SJSA1 (cell line): Measurements from ENCODE around the gene PAX5. TPM values are rescaled to one million over a fixed set of nuclear protein-coding genes. Genes with fewer than 3 reads are reported as not detected.

Source experiments
- DNase-seq, 2 experiments: peaks; one replicate each; pipeline ENCODE4 v3.0.0-alpha.2; 2015 to 2020; ENCODE audit warnings: low spot score in 2 of 2, low read depth in 1 of 2
- H3K27ac ChIP-seq: fragments of 250-450 bp; sonication (Bioruptor Pico); 2 replicates; pipeline ENCODE4 v1.5.1; 2020; ENCODE audit warnings: mild to moderate bottlenecking, moderate library complexity
- H3K27me3 ChIP-seq: fragments of 250-450 bp; sonication (Bioruptor Pico); replicated peaks from 2 replicates; pipeline ENCODE4 v1.5.1; 2020; ENCODE audit warnings: mild to moderate bottlenecking, moderate library complexity
- H3K36me3 ChIP-seq: fragments of 250-450 bp; sonication (Bioruptor Pico); 2 replicates; pipeline ENCODE4 v1.5.1; 2020; ENCODE audit warnings: mild to moderate bottlenecking
- H3K4me1 ChIP-seq: fragments of 250-450 bp; sonication (Bioruptor Pico); replicated peaks from 2 replicates; pipeline ENCODE4 v1.6.1; 2021; ENCODE audit warnings: mild to moderate bottlenecking
- H3K4me3 ChIP-seq: fragments of 250-450 bp; sonication (Bioruptor Pico); 2 replicates; pipeline ENCODE4 v1.5.1; 2020; ENCODE audit warnings: mild to moderate bottlenecking
- H3K9me3 ChIP-seq: fragments of 250-450 bp; sonication (Bioruptor Pico); replicated peaks from 2 replicates; pipeline ENCODE4 v1.5.1; 2020; ENCODE audit warnings: mild to moderate bottlenecking
- total RNA-seq: library from RNA; depleted of rRNA; stranded (reverse); fragments of >200 nt; shearing (Covaris generic); gene quantifications from 2 replicates; pipeline ENCODE4 v1.2.3, GENCODE V29; 2014

The PAX5 gene
- total RNA-seq, 1 experiment from 2014 or later = not detected

DNA sequence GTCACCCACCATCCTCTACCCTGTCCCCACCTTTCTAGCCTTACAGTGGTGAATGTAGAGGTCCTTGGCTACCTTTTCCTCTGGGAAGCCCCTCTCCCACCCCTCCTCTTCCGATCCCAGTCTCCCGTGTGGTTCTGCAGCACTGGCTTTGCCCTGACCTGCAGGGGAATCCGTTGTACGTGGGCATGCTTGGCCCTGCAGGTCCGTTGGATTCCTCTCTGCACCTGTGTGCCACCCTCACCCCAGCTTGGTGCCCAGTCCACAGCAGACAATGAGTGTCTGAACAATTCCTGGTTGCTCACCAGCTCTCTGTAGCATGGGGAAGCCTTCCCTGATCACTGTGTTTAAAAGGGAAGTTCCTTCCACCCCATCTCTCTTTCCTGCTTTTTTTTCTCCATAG is 185.1 kb downstream of the PAX5 start:
- no peaks in the 10 kb centered on the region for H3K36me3 ChIP-seq
- no peak overlapping the region for H3K4me3 ChIP-seq
- H3K27me3 ChIP-seq = peaks cover 18% of the 10 kb centered on the region; the same call in 1 of the 2 replicates
- DNase-seq = no peak
- H3K27ac ChIP-seq = no peak overlapping the region
- no peaks in the 10 kb centered on the region for H3K9me3 ChIP-seq
- no peaks in the 10 kb centered on the region for H3K4me1 ChIP-seq

DNA sequence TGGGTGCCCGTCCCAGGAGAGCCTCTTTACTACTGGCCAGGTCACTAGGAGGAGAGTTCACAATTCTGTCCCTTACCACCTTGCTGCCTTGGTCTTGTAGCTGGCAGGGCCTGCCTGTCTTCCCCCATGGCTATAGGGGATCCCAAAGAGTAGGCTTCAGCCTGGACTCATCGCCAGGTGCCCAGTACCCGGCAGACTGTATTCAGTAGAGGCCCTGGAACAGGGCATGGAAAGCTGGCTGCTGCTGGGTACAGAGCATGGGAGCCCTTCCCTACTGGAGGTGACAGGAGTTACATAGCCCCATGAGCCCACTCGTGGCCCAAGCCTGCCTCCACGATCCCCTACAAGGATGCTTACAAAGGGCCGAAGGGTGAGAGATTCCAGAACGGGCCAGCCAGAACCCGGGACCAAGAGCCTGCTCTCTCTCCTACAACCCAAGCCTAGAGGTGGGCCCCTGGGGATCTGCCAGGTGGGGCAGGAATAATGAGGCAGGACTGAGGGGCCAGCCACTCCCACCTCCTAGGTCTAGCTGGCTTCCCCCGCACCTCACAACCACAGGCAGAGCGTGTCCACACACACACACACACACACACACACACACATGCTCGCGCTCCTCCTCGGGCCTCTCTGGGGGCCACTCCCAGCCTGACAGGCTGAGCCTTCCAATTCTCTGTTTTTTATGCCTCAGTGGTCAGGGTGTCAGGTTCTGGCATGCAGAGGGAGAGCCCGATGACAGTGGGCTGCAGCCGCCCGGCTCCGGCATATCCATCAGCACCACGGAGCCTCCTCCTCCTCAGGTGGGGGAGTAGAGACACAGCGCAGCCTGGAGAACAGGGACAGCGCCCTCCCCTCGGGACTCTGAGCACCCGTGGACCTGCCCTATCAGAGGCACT is 186.0 kb downstream of the PAX5 start:
- peaks cover 11% of the 10 kb centered on the region; the same call in 1 of the 2 replicates for H3K27me3 ChIP-seq
- no peaks in the 10 kb centered on the region for H3K36me3 ChIP-seq
- no peaks in the 10 kb centered on the region for H3K9me3 ChIP-seq
- H3K4me3 ChIP-seq = no peak overlapping the region
- H3K27ac ChIP-seq = no peak overlapping the region
- no peaks in the 10 kb centered on the region for H3K4me1 ChIP-seq
- DNase-seq = no peak

DNA sequence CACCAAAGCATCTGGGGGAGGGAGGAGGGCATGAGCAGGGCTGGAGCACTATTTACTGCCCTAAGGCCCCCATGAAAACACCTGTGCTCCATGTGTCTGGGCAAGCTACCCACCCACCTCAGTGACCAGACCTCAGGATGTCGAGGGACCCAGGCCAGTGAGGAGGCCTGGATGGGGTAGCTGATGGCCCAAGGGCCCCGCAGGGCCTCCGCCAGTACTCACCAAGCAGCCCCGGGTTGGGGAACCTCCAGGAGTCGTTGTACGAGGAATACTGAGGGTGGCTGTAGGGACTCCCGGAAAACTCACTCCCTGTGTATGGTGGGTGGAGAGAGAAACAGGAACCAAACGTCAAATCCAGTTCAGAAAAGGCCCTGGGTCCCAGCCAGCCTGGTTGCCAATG is 187.4 kb downstream of the PAX5 start:
- Histone ChIP-seq H3K4me3 (no peak overlapping the region), H3K27ac (no peak overlapping the region), H3K9me3 (no peaks in the 10 kb centered on the region), H3K4me1 (no peaks in the 10 kb centered on the region), H3K36me3 (no peaks in the 10 kb centered on the region), H3K27me3 (0 out of 2 replicates have a peak, but pooled peaks cover 8% of the 10 kb centered on the region)
- DNase-seq = no peak

GRCh38 chr9:36845844-36846243 is 188.2 kb downstream of the PAX5 start:
- DNase-seq = no peak
- 0 out of 2 replicates have a peak, but pooled peaks cover 8% of the 10 kb centered on the region for H3K27me3 ChIP-seq
- no peaks in the 10 kb centered on the region for H3K4me1 ChIP-seq
- no peak overlapping the region for H3K4me3 ChIP-seq
- no peaks in the 10 kb centered on the region for H3K36me3 ChIP-seq
- H3K9me3 ChIP-seq = no peaks in the 10 kb centered on the region
- no peak overlapping the region for H3K27ac ChIP-seq

- no peaks in the 10 kb centered on the region for H3K9me3 ChIP-seq
- H3K4me1 ChIP-seq = no peaks in the 10 kb centered on the region
- no peak for DNase-seq
- no peaks in the 10 kb centered on the region for H3K36me3 ChIP-seq
- no peak overlapping the region for H3K27ac ChIP-seq
- no peak overlapping the region for H3K4me3 ChIP-seq
- 0 out of 2 replicates have a peak, but pooled peaks cover 8% of the 10 kb centered on the region for H3K27me3 ChIP-seq
Observed at GRCh38 chr9:36844961-36845360, 189.1 kb downstream of the PAX5 start.

DNA sequence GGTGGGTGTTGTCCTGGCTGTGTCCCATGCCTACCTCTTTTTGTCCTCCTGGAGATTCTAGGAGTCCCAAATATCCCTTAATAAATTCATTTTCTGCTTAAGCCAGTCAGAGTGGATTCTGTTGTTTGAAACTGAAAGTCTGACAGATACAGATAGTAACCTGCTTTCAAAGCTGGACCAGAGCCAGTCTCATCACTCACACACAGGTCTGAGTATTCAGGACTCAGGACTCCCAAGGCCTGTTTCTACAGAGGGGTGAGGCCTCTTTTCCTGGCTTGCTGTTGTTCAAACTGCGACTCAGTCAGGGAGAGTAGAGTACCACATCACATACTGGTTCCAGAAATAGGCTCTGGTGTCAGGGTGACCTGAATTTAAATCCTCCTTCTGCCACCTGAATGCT is 190.1 kb downstream of the PAX5 start:
- Histone ChIP-seq H3K27me3 (peaks cover 15% of the 10 kb centered on the region; the same call in 1 of the 2 replicates), H3K36me3 (no peaks in the 10 kb centered on the region), H3K27ac (no peak overlapping the region), H3K9me3 (no peaks in the 10 kb centered on the region), H3K4me1 (no peaks in the 10 kb centered on the region), H3K4me3 (no peak overlapping the region)
- DNase-seq = no peak

DNA sequence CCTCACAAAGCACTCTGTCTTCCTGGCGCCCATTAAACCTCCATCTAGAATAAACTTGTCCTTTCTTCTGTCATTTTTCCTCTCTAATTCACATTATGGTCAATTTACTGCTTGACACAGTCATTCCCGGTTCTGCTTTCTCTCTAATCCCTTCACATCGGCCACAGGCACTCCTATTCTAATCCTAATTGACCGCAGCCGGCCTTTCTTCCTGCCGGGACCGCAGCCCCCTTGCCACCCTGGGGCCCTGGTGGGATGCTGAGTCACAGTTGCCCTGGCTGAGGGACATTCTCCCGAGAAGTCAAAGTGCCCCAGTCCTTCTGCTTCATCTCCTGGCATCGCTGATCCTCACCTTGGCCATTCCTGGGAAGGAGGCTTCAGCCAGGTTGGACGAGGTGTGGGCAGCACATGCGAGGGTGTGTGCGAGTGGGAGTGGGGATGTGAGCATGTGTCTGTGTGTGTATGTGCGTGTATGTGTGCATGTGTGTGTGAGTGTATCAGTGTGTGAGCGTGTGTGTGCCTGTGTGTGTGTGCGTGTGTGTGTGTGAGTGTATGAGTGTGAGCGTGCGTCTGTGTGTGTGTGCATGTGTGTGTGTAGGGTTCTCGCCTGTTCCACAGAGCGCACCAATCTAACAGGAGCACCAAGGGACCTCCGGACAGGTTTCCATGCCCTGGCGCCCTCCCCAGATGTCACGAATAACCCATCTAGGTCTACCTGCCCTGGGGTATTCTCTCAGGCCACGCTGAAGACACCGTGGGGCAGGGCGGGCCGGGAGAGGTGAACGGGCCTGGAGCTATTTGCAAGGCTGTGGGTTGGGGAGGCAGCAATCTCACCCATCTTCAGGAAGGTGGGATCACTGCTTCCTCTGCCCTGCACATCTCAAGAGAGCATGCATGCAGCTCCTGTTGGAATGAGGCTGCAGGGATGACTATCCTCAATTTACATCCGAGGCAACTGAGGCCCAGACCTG is 191.2 kb downstream of the PAX5 start:
- H3K4me3 ChIP-seq = no peak overlapping the region
- H3K4me1 ChIP-seq = no peaks in the 10 kb centered on the region
- DNase-seq = no peak
- no peaks in the 10 kb centered on the region for H3K36me3 ChIP-seq
- no peak overlapping the region for H3K27ac ChIP-seq
- H3K9me3 ChIP-seq = no peaks in the 10 kb centered on the region
- peaks cover 10% of the 10 kb centered on the region; the same call in 1 of the 2 replicates for H3K27me3 ChIP-seq

DNA sequence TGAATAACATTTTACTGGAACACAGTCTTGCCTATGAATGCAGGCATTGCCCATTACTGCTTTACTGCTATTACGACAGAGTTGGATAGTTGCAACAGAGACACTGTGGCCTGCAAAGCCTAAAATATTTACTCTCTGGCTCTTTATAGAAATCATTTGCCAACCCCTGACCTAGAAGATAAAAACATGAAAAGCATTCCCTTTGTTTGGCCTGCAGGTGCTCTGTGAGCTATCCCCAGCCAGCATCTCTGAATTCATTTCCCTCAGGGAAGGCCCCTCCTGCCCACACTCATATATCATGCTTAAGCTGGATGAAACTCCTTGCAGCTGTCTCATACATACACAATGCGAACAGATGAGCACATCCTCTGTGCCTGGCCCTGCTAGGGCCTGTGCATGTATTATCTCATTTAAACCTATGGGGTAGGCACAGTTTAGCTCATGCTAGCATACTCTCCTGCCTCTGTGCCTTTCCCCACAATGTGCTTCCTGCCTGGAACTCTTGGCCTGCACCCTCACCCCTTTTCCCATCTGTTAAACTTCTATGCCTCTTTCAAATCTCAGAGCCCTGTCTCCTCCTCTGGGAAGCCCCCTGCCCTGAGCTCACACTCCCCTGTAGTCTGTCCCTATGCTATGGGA is 193.1 kb downstream of the PAX5 start:
- no peak overlapping the region for H3K27ac ChIP-seq
- no peaks in the 10 kb centered on the region for H3K4me1 ChIP-seq
- no peaks in the 10 kb centered on the region for H3K9me3 ChIP-seq
- H3K4me3 ChIP-seq = no peak overlapping the region
- no peak for DNase-seq
- no peaks in the 10 kb centered on the region for H3K36me3 ChIP-seq
- peaks cover 10% of the 10 kb centered on the region; the same call in 1 of the 2 replicates for H3K27me3 ChIP-seq

GRCh38 chr9:36839131-36839885 is 194.8 kb downstream of the PAX5 start:
- no peaks in the 10 kb centered on the region for H3K36me3 ChIP-seq
- H3K4me1 ChIP-seq = no peaks in the 10 kb centered on the region
- no peaks in the 10 kb centered on the region for H3K9me3 ChIP-seq
- no peak for DNase-seq
- H3K27me3 ChIP-seq = peaks cover 10% of the 10 kb centered on the region; the same call in 1 of the 2 replicates
- no peak overlapping the region for H3K4me3 ChIP-seq
- H3K27ac ChIP-seq = no peak overlapping the region

GRCh38 chr9:36837431-36838405 is 196.3 kb downstream of the PAX5 start:
- H3K27ac ChIP-seq = no peak overlapping the region
- H3K9me3 ChIP-seq = no peaks in the 10 kb centered on the region
- peaks cover 10% of the 10 kb centered on the region; the same call in 1 of the 2 replicates for H3K27me3 ChIP-seq
- H3K4me1 ChIP-seq = no peaks in the 10 kb centered on the region
- no peak overlapping the region for H3K4me3 ChIP-seq
- no peak for DNase-seq
- H3K36me3 ChIP-seq = no peaks in the 10 kb centered on the region

GRCh38 chr9:36836486-36836885 is 197.6 kb downstream of the PAX5 start:
- Histone ChIP-seq H3K9me3 (no peaks in the 10 kb centered on the region), H3K4me3 (no peak overlapping the region), H3K4me1 (no peaks in the 10 kb centered on the region), H3K36me3 (no peaks in the 10 kb centered on the region), H3K27ac (no peak overlapping the region), H3K27me3 (peaks cover 7% of the 10 kb centered on the region; the same call in 1 of the 2 replicates)
- DNase-seq = no peak
